ENCODE results near the gene MPND. TPM values are rescaled to one million over a fixed set of nuclear protein-coding genes. Genes with fewer than 3 reads are reported as not detected.

The MPND gene
- total RNA-seq, 4 donors from 2014 or later, result 5.6 to 10.5 (median 9.3) TPM

GRCh38 chr19:4376991-4377781 lies 33.8 kb downstream of the MPND start:
- DNase-seq, result no peak
- Histone ChIP-seq H3K4me3 (replicated peaks in 1 of 3) (no peak overlapping the region), H3K27me3 (no peaks in the 10 kb centered on the region), H3K36me3 (no peaks in the 10 kb centered on the region), H3K27ac (no peak overlapping the region), H3K4me1 (peaks cover 58 to 83% of the 10 kb centered on the region in 2 donors), H3K9me3 (no peaks in the 10 kb centered on the region)
- 75 to 88% methylated on average over 10 to 13 of the region's 23 CpGs for WGBS, 2 donors
- intact Hi-C loops (cut with DNase I), result no loop called here
- TF ChIP-seq, protein P1, sequence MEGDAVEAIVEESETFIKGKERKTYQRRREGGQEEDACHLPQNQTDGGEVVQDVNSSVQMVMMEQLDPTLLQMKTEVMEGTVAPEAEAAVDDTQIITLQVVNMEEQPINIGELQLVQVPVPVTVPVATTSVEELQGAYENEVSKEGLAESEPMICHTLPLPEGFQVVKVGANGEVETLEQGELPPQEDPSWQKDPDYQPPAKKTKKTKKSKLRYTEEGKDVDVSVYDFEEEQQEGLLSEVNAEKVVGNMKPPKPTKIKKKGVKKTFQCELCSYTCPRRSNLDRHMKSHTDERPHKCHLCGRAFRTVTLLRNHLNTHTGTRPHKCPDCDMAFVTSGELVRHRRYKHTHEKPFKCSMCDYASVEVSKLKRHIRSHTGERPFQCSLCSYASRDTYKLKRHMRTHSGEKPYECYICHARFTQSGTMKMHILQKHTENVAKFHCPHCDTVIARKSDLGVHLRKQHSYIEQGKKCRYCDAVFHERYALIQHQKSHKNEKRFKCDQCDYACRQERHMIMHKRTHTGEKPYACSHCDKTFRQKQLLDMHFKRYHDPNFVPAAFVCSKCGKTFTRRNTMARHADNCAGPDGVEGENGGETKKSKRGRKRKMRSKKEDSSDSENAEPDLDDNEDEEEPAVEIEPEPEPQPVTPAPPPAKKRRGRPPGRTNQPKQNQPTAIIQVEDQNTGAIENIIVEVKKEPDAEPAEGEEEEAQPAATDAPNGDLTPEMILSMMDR (IDR thresholded peaks at IDR 0.05), result no peak
- TF ChIP-seq POLR2A (IDR thresholded peaks at IDR 0.05), result no peak

- TF ChIP-seq, protein P1 (IDR thresholded peaks at IDR 0.05), result no peak
- no peak for TF ChIP-seq POLR2A (IDR thresholded peaks at IDR 0.05)
- peaks cover 42 to 66% of the 10 kb centered on the region in 2 donors for H3K4me1 ChIP-seq
- no peaks in the 10 kb centered on the region for H3K9me3 ChIP-seq
- WGBS, 2 donors, result 70 to 72% methylated on average over 11 of the region's 11 CpGs
- no peak overlapping the region for H3K4me3 ChIP-seq (replicated peaks in 1 of 3)
- intact Hi-C loops (cut with DNase I), result no loop called here
- peak; percentile 34 to 55 for DNase-seq
- H3K27me3 ChIP-seq, result no peaks in the 10 kb centered on the region
- H3K36me3 ChIP-seq, result no peaks in the 10 kb centered on the region
- peak overlapping the region; percentile 35 to 50 (median 47) for H3K27ac ChIP-seq
Measured at GRCh38 chr19:4378886-4379285, 35.5 kb downstream of the MPND start.

GRCh38 chr19:4379383-4380253 lies 36.3 kb downstream of the MPND start:
- Histone ChIP-seq H3K36me3 (peaks cover 0 to 3% of the 10 kb centered on the region in 2 donors), H3K27ac (peak overlapping the region; percentile 47 to 80 (median 67)), H3K4me3 (replicated peaks in 1 of 3) (no peak overlapping the region), H3K4me1 (peaks cover 35 to 59% of the 10 kb centered on the region in 2 donors), H3K27me3 (no peaks in the 10 kb centered on the region), H3K9me3 (no peaks in the 10 kb centered on the region)
- WGBS, 2 donors, result 47 to 50% methylated on average over 19 to 20 of the region's 20 CpGs
- peak; percentile 94 to 96 for DNase-seq
- no peak for TF ChIP-seq POLR2A (IDR thresholded peaks at IDR 0.05)
- TF ChIP-seq, protein P1 (IDR thresholded peaks at IDR 0.05), result no peak
- intact Hi-C loops (cut with DNase I), result no loop called here

- intact Hi-C loops (cut with DNase I), result no loop called here
- Histone ChIP-seq H3K27ac (peak overlapping the region; percentile 47 to 80 (median 67)), H3K4me3 (replicated peaks in 1 of 3) (no peak overlapping the region)
Measured at GRCh38 chr19:4380254-4380727, 36.9 kb downstream of the MPND start.

More at GRCh38 chr19:4380254-4380727, 36.9 kb downstream of the MPND start:
- no peaks in the 10 kb centered on the region for H3K27me3 ChIP-seq
- peaks cover 28 to 52% of the 10 kb centered on the region in 2 donors for H3K4me1 ChIP-seq
- no peaks in the 10 kb centered on the region for H3K9me3 ChIP-seq
- TF ChIP-seq, protein P1 (IDR thresholded peaks at IDR 0.05), result no peak
- no peak for TF ChIP-seq POLR2A (IDR thresholded peaks at IDR 0.05)
- DNase-seq, result peak; percentile 51 to 61
- WGBS, 2 donors, result 40 to 50% methylated on average over 17 of the region's 17 CpGs
- H3K36me3 ChIP-seq, result peaks cover 0 to 5% of the 10 kb centered on the region in 2 donors

Measured in thyroid gland (tissue), 4 donors.